ENCODE measurements around the gene RAB14.
"Not testable (repeated sequence)": the region's sequence is repeated elsewhere in the genome, so short reads cannot be mapped to it uniquely, and the experiment has no call there.

RAB14 gene

DNA sequence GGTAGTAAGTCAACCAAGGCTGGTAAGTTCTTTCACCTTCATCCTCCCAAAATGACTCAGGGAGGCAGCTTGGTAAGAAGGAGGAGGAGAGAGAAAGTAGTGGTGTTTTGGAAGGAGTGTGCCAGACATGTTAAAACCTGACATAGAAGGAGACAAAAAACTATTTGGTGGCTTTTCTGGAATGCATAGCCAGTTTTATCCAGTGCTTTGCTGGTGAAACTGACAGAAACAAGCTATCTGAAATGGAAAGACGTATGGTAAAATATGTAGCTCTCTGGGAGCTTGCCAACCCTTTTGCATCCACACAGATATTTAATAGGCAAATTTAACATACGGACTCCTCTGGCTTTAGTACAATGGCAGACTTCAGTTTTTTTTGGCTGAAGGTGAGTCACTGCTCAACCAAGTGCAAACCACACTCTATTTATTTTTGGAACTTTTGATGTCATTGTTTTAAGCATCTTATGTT is 45.4 kb downstream of the RAB14 start:
- no peak for DNase-seq (ENCODE audit: low read depth)

DNA sequence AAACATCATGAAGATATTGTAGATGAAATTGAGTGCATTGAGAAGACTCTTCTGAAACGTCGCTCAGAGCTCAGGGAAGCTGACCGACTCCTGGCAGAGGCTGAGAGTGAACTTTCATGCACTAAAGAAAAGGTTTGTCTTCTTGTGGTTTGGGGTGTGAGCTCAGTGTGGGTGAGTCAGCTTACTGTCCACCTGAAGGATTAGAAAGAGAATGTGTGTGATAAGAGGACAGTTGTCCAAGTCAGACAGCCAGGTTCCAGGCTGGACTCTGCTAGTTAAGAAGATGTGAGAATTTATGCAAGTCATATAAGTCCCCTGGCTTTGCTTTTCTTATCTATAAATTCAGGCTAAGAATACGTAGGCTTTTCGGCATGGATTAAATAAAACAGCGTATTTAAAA is 46.9 kb downstream of the RAB14 start:
- DNase-seq (ENCODE audit: low read depth) = no peak

DNA sequence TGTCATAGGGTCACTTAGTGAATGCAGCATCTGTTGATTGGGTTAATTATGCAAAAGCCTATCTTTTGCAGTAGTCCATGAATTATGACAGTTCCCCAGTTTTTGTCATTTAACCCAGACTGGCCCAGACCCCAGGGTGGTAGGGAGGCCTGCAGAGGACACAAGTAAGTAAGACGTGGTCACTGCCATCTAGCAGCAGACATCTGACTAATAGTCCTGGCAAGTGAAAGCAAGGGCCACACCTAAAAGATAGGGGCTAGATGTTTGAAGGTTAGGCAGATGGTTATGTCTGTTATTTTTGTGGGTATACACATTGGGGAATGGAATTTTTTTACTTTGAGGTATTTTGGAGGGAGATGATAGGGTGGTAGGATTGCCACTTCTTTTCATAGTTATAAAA is 48.0 kb downstream of the RAB14 start:
- DNase-seq (ENCODE audit: low read depth) = no peak

GRCh38 chr9:121150188-121150587 is 51.5 kb downstream of the RAB14 start:
- no peak for DNase-seq (ENCODE audit: low read depth)

DNA sequence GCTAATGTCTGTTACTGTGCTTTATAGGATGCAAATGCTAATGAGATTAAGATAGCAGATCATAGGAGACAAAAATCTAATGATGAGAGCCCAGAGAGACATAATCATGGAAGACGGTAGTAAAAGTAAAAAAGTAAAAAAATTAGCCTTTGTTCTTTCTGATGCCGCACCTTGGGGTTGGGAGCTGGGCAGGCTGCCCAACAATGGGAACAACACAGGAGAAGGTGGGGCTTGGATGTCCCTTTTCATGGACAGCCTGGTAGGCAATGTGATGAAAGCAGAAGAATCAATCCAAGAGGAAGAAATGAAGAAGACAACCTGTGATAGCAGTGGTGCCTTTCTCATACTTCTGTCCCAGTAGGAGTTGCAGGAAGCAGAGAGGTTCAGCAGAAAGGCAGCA is 57.2 kb downstream of the RAB14 start:
- DNase-seq (ENCODE audit: low read depth) = no peak

DNA sequence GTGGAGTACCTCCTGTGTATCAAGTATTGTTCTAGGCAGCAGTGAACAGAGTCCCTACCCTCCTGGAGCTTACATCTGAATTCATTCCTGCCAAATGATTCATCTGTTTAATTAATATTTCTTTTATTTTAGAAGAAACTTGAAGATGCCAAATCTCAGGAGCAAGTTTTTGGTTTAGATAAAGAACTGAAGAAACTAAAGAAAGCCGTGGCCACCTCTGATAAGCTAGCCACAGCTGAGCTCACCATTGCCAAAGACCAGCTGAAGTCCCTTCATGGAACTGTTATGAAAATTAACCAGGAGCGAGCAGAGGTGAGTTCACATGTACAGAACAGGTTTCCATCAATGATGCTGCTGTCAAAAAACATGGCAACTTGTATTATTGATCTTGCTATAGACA is 57.9 kb downstream of the RAB14 start:
- no peak for DNase-seq (ENCODE audit: low read depth)

DNA sequence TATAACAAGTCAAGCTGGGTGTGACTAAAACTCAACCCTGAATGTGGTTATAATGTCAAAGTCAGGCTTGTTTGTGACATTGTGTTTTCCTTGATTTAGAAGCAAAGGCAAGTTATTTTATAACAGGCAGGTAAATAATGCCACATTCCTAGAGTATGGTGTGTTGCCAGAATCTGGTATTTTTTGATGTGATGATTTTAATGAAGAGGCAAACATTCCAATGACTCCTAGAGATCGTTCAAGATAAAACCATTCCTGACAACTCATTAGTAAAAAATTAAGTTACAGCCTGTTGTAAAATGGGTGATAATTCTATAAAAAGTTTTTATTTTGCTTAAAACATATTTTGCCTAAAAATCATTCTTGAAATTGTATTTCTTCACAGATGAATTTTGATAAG is 60.0 kb downstream of the RAB14 start:
- no peak for DNase-seq (ENCODE audit: low read depth)

DNA sequence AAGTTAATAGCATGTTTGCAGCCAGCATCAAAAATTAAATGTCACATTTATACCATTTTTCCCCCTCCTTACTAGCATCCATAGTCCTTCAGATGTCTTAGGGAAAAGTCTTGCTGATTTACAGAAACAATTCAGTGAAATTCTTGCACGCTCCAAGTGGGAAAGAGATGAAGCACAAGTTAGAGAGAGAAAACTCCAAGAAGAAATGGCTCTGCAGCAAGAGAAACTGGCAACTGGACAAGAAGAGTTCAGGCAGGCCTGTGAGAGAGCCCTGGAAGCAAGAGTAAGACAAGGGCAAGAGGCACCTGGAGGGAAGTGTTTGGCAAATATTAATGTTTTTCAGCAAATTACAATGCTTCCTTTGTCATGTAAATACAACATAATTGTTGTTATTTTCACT is 60.4 kb downstream of the RAB14 start:
- no peak for DNase-seq (ENCODE audit: low read depth)

GRCh38 chr9:121140162-121140561 is 61.5 kb downstream of the RAB14 start:
- DNase-seq (ENCODE audit: low read depth) = no peak

GRCh38 chr9:121138973-121139372 is 62.7 kb downstream of the RAB14 start:
- DNase-seq (ENCODE audit: low read depth) = no peak

- DNase-seq (ENCODE audit: low read depth) = no peak
Observed at GRCh38 chr9:121138561-121138960, 63.1 kb downstream of the RAB14 start.

- no peak for DNase-seq (ENCODE audit: low read depth)
Observed at GRCh38 chr9:121135642-121136041, 66.0 kb downstream of the RAB14 start.

DNA sequence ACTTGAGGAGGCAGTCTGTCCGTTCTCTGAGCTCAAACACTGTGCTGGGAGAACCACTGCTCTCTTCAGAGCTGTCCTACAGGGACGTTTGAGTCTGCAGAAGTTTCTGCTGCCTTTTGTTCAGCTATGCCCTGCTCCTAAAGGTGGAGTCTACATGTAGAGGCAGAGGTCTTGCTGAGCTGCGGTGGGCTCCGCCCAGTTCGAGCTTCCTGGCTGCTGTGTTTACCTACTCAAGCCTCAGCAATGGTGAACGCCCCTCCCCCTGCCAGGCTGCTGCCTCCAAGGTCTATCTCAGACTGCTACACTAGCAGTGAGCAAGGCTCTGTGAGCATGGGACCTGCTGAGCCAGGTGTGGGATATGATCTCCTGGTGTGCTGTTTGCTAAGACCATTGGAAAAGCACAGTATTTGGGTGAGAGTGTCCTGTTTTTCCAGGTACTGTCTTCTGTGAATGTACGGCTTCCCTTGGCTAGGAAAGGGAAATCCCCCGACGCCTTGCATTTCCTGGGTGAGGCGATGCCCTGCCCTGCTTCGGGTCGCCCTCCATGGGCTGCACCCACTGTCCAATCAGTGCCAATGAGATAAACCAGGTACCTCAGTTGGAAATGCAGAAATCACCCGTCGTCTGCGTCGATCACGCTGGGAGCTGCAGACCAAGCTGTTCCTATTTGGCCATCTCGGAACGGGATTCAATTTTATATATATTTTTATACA is 68.4 kb downstream of the RAB14 start:
- peak; percentile 75 for DNase-seq (ENCODE audit: low read depth)

GRCh38 chr9:121129384-121129783 is 72.3 kb downstream of the RAB14 start:
- DNase-seq (ENCODE audit: low read depth) = not testable (repeated sequence)
